ENCODE data around the gene GPR137C.

The GPR137C gene, protein sequence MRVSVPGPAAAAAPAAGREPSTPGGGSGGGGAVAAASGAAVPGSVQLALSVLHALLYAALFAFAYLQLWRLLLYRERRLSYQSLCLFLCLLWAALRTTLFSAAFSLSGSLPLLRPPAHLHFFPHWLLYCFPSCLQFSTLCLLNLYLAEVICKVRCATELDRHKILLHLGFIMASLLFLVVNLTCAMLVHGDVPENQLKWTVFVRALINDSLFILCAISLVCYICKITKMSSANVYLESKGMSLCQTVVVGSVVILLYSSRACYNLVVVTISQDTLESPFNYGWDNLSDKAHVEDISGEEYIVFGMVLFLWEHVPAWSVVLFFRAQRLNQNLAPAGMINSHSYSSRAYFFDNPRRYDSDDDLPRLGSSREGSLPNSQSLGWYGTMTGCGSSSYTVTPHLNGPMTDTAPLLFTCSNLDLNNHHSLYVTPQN

DNA sequence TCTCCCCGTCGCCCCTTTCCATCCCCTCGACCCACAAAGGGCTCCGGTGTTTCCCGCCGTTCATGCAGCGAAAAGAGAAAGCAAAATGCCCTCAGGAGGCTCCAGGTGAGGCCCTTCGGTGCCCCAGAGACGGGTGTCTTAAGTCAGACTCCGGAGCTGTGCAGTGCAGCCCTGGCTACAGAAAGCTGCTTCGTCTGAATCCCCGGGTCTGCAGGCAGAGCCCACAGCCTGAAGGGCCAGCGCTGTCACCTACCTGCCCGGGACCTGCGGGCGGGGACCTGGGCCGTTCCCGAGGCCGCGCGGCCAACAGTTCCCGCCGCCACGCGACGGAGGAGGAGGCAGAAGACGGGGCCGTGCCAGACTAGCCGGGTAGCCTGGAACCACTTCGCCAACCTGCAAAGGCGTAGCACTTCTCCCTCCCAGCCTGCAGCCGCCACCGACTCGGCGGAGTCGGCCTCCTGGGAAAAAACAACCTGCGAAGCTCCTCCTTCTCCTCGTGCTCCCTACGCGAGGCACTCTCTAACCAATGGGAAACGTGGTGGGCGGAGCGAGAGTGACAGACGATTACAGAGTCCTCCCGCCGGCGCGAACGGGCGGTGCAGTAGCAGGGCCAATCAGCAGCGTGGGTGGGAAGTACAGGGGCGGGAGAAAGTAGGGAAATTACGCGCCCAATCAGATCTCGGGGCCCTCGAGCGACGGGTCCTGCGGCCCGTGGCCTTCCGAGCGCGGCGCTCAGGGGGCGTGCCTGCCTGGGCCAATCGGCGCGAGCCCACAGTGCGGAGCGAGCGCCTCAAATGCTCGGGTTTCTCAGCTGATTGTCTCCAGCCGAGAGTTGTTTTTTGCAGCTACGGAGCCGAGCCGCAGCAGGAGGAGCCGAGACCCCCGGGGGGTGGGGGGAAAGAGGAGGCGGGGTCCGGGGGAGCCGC is at the start of gene GPR137C, which contains the start of gene TXNDC16:
Gene GPR137C, plus strand, starts transcription at position 774 of the 926 bp plus-strand sequence. CDS start 312 bp downstream, outside the sequence.
Gene TXNDC16, minus strand, starts transcription at position 443 of the 926 bp plus-strand sequence. CDS start 8,948 bp downstream, outside the sequence.
- peak; percentile 99 for DNase-seq

GRCh38 chr14:52513249-52513648 is 39.4 kb upstream of the GPR137C start:
- DNase-seq, result no peak

- DNase-seq, result no peak
Measured at GRCh38 chr14:52514046-52514811, 38.4 kb upstream of the GPR137C start.

GRCh38 chr14:52522033-52522432 is 30.6 kb upstream of the GPR137C start:
- DNase-seq, result no peak

DNA sequence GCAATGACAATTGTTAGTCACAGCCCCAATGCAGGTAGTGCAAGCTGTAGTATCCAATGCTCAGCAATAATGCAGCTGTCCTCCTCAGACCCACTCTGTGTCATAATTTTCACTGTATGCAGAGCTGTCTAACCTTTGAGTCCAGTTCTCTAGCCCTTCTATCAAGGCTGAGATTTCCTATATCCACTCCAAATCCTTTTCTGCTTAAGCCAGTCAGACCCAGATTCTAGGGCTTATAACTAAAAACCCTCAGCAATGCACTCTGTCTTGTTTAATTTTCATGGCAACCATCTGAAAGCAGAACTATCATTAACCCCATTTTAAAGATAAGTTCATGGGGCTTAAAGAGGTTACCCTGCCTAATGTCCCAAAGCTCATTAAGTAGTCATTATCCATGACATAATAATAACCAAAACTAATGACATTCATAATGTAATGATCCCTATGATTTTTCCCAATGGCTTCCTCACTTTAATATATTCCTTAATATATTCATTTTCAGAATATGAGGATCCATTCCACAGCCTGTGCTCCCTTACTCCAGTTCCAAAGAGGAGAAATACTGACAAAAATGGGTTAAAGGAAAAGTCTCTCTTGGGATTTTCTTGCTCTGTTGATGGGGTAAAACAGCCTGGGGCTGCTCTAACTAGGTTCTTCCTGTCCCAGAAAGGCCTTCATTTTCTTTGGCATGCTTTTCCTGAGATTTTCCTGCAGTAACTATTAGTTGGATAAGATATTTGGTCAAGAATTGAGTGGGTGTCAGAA is 29.9 kb upstream of the GPR137C start:
- DNase-seq, result no peak

- DNase-seq, result no peak
Measured at GRCh38 chr14:52527052-52527451, 25.6 kb upstream of the GPR137C start.

- DNase-seq, result no peak
Measured at GRCh38 chr14:52531481-52531880, 21.2 kb upstream of the GPR137C start.

DNA sequence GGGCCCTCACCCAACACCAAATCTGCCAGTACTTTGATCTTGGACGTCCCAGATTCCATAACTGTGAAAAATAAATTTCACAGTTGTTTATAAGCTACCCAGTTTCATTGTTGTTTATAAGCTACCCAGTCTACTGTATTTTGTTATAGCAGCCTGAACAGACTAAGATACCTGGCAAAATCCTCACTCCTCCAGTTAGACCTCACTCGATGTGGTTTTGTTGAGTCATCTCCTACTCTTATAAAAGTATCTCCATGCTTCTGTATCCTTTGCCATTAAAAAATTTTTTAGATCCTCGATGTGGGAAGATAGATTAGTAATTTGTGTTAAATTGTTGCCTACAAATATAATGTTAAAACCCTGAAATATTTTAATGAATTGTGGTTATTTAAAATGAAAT is 16.4 kb upstream of the GPR137C start:
- no peak for DNase-seq

- no peak for DNase-seq
Measured at GRCh38 chr14:52538623-52539022, 14.0 kb upstream of the GPR137C start.

DNA sequence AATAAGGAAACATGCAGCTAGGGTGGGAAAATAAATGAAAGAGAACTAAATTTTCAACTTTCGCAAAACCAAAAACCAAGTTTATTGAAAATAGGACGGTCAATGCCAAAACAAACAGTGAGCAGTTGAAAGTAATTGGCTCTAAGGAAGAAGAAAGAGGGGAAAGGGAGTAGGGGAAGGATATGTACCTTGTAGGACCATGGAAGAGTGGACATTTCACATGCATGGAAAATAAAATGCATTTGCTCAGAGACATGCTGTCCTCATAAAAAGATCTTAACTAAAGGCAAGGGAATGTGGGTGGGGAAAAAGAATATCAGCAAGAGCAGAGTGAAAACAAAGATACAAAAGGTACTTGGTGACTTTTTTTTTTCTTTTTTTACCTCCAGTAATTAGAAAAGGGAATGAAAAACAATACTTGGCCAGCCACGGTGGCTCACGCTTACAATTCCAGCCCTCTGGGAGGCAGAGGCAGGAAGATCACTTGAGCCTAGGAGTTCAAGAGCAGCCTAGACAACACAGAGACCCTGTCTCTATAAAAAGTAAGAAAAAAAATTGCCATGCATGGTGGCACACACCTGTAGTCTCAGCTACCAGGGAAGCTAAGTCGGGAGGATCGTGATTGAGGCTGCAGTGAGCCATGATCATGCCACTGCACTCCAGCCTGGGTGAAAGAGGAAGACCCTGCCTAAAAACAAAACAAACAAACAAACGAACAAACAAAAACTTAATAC is 6.9 kb upstream of the GPR137C start:
- no peak for DNase-seq

- DNase-seq, result no peak
Measured at GRCh38 chr14:52546318-52546670, 6.3 kb upstream of the GPR137C start.

- no peak for DNase-seq
Measured at GRCh38 chr14:52547027-52547426, 5.6 kb upstream of the GPR137C start.

GRCh38 chr14:52547526-52547925 is 5.1 kb upstream of the GPR137C start:
- DNase-seq, result no peak

DNA sequence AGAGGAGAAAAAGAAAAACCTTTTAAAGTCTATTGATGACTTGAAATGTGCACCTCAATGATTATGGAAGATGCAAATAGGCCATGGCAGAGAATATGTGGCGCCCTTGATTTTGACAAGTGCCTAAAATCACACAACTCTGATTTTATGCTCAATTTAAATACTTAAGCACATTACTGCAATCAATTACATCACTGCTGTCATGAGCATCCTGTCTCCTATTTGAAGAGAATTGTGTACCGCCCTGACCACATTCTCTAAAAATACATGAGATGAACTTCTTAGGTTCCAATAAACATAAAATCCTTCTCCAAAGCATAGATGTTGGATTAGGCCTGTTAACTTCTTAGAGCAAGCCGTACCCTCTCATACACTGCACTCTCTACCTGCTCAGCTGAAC is 2.0 kb upstream of the GPR137C start:
- no peak for DNase-seq

- no peak for DNase-seq
Measured at GRCh38 chr14:52551205-52551604, 1.4 kb upstream of the GPR137C start.

- no peak for DNase-seq
Measured at GRCh38 chr14:52551696-52552062, 957 bp upstream of the GPR137C start.

DNA sequence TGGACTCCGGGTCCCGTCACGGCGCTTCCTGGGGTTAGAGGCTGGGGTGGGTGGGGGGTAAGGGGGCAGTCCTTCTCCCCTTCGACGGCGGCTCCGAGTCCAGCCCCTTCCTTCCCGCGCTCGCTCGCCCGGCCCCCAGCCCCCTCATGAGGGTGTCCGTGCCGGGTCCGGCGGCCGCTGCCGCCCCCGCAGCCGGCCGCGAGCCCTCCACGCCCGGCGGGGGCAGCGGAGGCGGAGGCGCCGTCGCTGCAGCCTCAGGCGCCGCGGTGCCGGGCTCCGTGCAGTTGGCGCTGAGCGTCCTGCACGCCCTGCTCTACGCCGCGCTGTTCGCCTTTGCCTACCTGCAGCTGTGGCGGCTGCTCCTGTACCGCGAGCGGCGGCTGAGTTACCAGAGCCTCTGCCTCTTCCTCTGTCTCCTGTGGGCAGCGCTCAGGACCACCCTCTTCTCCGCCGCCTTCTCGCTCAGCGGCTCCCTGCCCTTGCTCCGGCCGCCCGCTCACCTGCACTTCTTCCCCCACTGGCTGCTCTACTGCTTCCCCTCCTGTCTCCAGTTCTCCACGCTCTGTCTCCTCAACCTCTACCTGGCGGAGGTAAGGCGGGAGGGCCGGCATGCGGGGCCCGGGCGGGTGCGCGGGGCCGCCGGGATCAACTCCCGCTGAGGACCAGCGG is 500 bp downstream of the GPR137C start:
- DNase-seq, result peak; percentile 25

DNA sequence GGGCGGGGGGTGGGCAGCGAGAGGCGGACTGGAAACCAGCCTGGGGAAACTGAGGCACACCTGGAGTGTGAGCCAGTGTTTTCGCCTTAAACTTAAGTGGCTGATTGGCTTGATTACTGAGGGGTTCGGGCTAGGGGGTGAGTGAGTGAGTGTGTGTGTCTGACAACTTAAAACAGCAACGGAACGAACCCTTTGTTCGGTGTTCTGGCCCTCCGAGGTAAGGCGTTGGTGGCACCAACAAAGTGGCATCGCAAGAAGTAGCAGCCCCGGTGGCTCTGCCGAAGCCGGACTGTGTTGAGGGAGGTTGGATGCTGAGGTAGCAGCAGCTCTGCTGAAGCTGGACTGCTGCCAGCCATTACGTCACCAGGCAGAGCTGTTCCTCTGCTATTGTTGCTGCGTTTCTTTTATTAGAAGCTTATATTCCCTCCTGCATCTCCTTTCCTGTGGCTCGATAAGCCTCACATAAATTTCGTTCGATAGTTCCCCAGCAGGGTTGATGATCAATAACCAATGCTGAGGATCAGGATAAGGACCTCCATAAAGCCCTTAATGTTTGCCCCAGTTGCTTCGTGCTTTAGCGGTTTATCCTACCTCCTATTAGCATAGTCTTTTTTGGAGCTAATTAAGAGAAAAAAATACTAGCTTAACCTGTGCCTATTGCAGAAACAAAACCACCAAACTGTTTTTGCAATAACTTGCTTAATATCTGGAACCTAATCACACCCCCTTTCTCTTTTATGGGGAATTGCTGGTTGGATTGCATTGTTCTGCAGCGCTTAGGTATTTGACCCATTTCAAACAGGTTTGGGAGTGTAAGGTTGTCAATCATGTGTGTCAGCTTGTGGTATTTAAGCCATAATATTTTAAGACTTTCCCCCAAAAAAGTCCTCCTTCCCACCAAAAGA is 1.3 kb downstream of the GPR137C start:
- DNase-seq, result peak; percentile 87

GRCh38 chr14:52558688-52559087 is 6.1 kb downstream of the GPR137C start:
- no peak for DNase-seq

GRCh38 chr14:52563120-52563519 is 10.5 kb downstream of the GPR137C start:
- no peak for DNase-seq

Measured in CD4-positive, alpha-beta T cell treated with Interleukin-15 for 1 hour (primary cell).